ENCODE data around the gene NPIPB8.
"Not testable (repeated sequence)": the region's sequence is repeated elsewhere in the genome, so short reads cannot be mapped to it uniquely, and the experiment has no call there.

DNA sequence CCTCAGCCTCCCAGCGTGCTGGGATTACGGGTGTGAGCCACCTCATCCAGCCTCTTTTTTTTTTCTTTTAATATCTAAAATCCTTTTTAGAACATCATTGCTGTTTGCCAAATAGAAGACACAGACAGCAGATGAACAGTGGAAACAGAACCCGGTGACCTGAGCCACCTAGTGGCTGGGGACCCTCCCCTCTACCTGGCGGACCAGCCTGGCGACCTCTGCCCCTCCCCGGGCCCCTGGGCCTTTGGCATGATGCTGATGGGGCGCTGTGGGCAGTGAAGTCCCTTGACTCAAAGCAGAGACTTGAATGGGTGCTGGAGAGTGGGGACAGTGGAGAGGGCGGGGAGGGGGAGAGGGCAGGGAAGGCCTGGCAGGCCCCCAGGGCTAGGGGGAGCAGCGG, 61.9 kb downstream of the NPIPB8 start:
- not testable (repeated sequence) for TF ChIP-seq CTCF (IDR thresholded peaks at IDR 0.05); POLR2AphosphoS5 (IDR thresholded peaks at IDR 0.05; ENCODE audit: low read depth, low read length)
- TF ChIP-seq, protein P1, sequence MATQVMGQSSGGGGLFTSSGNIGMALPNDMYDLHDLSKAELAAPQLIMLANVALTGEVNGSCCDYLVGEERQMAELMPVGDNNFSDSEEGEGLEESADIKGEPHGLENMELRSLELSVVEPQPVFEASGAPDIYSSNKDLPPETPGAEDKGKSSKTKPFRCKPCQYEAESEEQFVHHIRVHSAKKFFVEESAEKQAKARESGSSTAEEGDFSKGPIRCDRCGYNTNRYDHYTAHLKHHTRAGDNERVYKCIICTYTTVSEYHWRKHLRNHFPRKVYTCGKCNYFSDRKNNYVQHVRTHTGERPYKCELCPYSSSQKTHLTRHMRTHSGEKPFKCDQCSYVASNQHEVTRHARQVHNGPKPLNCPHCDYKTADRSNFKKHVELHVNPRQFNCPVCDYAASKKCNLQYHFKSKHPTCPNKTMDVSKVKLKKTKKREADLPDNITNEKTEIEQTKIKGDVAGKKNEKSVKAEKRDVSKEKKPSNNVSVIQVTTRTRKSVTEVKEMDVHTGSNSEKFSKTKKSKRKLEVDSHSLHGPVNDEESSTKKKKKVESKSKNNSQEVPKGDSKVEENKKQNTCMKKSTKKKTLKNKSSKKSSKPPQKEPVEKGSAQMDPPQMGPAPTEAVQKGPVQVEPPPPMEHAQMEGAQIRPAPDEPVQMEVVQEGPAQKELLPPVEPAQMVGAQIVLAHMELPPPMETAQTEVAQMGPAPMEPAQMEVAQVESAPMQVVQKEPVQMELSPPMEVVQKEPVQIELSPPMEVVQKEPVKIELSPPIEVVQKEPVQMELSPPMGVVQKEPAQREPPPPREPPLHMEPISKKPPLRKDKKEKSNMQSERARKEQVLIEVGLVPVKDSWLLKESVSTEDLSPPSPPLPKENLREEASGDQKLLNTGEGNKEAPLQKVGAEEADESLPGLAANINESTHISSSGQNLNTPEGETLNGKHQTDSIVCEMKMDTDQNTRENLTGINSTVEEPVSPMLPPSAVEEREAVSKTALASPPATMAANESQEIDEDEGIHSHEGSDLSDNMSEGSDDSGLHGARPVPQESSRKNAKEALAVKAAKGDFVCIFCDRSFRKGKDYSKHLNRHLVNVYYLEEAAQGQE (IDR thresholded peaks at IDR 0.05; ENCODE audit: insufficient read depth in 1 of 2, low read depth in 2 of 2, low read length in 1 of 2), result not testable (repeated sequence)
